ENCODE data around the gene GPR150.

GRCh38 chr5:95611396-95611795 lies 8.5 kb upstream of the GPR150 start:
- TF ChIP-seq CTCF (IDR thresholded peaks at IDR 0.05; ENCODE audit: insufficient read depth, low read depth, low read length), result no peak
- TF ChIP-seq EZH2 (IDR thresholded peaks at IDR 0.05; ENCODE audit: insufficient read depth, low read length), result no peak

All from astrocyte (in vitro differentiated cells and primary cell).